Stimulated activated CD4-positive, alpha-beta T cell treated with anti-CD3 and anti-CD28 coated beads, Interleukin-12 subunit alpha, Interleukin-12 subunit beta, amount 100 ng/mL, for 24 hours (primary cell): Measurements from ENCODE around the gene GAD2.

Source experiments
- DNase-seq, 2 experiments: peaks; one replicate each; pipeline ENCODE4 v3.0.0-alpha.2; 2020; ENCODE audit warnings: low read depth in 2 of 2

GAD2 gene

GRCh38 chr10:26222563-26222962 is 6.0 kb downstream of the GAD2 start:
- no peak for DNase-seq

GRCh38 chr10:26225322-26225721 is 8.7 kb downstream of the GAD2 start:
- no peak for DNase-seq

DNA sequence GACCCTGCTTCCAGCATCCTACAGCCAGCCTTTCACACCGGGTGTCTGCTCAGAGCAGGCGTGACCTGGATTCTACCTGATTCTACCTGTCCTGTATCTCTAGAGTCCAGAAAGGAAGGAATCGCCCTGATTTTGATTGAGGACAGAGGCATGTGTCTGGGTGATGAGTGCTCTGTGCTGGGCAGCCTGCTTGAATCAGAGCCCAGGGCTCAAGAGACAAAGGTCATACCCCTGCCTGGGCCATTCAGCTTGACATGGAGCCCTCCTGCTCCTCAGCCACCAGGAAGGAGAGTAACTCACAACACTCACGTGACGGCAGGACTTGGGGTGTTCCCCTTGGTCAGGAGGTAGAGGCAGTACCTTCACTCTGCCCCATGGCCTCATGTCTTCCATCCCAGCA is 11.2 kb downstream of the GAD2 start:
- no peak for DNase-seq

GRCh38 chr10:26232174-26232573 is 15.6 kb downstream of the GAD2 start:
- no peak for DNase-seq

- no peak for DNase-seq
Measured at GRCh38 chr10:26235761-26236160, 19.2 kb downstream of the GAD2 start.

DNA sequence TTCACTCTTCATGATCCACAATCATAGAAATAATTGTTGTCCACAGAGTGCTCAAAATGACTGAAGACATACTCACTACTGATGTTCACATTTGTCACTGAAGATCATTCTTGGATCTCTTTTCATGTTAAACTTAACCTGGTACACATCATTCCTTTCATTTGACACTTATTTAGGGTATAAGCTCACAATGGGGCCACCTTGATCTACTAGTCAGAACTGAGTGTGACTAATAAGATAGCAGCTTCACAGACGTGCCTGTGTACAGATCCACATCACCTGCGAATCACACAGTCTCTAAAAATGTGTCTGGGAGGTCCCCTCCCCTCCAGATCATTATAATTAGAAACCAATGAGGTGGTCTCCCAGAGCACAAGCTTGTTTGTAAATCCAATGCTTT is 21.8 kb downstream of the GAD2 start:
- DNase-seq = no peak

DNA sequence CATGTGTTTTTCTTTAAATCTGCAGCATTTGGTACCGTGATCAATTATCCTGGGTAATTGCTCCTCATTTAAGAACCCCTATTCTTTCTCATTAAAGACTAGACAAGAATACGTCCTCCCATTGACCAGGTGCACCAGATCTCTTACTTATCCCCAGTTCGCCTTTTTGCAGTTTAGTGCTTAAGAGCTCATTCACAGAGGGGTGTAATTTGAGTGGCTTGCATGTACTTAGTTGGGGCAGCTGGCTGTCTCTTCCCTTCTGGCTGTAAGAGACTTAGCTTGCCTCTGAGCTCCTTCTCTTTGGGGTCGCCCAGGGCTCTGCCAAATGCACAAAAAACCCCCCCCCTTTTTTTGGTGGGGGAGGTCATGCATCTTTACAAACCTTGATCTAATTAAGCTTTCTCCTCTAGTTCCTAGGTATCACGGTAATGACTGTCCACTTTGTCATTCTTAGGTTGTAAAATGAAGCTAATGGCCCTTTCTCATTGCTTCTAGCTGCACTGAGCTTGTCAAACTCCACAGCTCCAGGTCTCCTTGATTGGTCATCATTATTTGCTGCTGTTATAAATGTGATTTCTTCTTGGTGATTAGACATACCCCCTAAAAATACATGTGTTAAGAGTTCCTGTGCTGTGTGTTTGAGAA is 26.3 kb downstream of the GAD2 start:
- DNase-seq = no peak

DNA sequence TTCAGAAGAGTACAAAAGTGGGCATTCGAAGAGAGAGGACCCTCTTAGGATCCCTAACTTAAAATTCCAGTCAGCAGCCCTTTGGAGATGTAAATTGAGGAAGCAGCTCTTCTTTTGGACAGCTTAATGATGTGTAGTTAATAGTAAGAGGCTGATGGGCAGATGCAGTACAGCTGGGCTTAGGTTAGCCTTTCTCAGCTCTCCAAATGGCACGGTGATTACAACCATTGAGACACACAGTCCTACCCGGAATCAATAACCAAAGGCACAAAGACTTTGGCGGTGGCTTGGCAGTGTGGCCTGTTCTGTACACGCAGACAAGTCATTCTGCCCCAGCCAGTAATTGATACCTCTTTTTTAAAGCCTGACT is 26.8 kb downstream of the GAD2 start:
- no peak for DNase-seq

GRCh38 chr10:26249681-26250080 is 33.1 kb downstream of the GAD2 start:
- DNase-seq = no peak

DNA sequence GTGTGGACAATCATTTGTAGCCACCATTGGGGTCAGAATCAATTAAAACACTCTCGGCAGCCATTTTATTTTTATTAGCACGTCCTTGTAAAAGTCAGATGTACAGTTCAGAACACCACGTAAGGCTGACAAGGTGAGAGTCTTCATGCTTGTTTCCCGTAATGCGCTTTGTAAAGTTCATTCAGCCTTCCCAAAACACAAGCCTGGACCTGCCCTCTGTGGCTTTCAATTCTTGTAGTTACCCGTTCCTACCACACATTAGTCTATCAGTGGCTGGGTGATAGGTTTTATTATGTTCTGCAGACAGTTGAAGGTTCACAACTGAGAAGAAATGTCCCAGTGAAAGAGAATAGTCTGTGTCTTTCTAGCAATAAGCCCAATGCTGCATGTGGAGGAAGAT is 35.4 kb downstream of the GAD2 start:
- DNase-seq = no peak

GRCh38 chr10:26254616-26255015 is 38.0 kb downstream of the GAD2 start:
- no peak for DNase-seq

DNA sequence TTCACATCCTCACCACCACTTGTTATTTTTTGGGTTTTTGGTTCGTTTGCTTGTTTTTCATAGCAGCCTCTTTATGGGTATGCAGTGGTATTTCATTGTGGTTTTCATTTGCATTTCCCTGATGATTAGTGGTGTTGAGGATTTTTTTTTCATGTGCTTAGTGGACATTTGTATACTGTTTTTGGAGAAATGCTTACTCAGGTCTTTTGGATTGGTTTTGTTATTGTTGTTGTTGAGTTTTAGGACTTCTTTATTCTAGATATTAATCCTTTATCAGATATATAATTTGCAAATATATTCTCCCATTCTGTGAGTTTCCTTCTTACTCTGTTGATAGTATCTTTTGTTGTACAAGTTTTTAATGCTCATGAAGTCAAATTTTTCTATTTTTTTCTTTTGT is 42.8 kb downstream of the GAD2 start:
- DNase-seq = no peak

DNA sequence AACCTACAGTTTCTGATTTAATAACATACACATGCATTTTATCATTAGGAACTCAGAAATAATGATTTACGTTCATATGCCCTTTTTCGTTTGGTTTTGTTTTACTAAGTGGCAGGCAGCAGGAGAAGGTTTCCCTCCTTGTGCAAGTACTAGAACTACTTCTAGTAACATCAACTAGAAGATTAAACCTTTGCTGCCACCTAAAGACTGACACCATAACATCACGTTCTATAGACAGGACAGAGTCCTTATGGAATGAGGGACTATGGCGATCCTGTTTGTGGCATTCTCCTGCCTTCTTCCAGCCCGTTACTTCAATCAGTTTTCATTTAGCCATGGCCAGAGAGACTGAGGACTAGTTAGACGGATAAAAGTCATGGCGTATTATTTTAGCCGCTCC is 53.2 kb downstream of the GAD2 start:
- no peak for DNase-seq

DNA sequence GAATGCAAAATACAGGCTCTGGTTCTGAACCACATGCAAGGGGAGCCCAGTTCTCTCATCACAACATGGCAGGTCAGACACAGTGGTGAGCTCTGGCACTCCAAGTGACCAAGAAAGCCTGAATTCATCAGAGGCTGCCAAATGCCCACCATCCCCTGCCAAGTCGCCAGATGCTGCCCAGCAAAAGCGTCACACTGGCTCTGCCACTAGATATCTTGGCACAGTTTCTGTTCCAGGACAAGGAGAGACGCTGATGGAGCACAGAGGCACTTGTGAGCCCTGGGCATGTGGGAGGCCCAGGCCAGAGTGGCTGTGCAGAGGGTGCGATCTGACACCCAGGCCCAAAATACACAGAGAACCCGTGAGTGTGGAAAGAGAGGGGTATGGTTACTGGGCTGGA is 57.8 kb downstream of the GAD2 start:
- DNase-seq = no peak

- no peak for DNase-seq
Measured at GRCh38 chr10:26278295-26278694, 61.7 kb downstream of the GAD2 start.

- no peak for DNase-seq
Measured at GRCh38 chr10:26290236-26290635, 73.7 kb downstream of the GAD2 start.

- no peak for DNase-seq
Measured at GRCh38 chr10:26291721-26292480, 75.3 kb downstream of the GAD2 start.

- DNase-seq = no peak
Measured at GRCh38 chr10:26296360-26296759, 79.8 kb downstream of the GAD2 start.

DNA sequence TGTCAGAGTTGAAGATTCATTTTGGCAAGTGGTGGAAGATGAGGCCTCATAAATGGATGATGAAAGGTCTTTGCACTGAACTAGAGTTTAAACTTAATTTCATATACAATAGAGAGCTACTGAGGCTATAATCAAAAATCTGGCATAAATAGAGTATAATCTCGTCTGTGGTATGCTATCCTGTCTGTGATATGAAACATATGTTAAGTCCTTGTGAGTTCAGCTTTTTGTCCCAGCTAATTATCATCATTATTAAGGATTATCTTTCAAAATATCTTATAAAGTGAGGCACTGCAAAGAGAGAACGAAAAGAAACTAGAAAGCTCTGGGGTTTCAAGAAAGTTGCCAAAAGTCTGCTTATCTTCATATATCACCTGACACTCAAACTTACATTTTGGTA is 83.4 kb downstream of the GAD2 start:
- DNase-seq = no peak

DNA sequence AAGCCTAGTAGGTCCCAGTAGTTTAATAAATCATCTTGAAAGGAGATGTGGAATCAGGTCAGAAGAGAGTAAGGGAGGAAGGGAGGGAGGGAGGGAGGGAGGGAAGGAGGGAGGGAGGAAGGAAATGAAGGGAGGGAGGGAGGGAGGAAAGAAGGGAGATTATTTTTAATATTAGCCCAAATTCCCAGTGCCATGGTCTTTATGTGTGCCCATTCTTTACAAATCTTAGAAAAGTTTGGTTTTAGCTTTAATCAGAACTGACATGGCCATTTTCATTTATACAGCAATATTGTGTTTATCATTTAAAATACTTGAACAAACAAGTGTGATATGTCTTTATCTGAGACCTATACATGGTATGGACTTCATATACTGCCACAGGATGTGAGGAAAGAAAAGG is 86.8 kb downstream of the GAD2 start:
- DNase-seq = no peak

DNA sequence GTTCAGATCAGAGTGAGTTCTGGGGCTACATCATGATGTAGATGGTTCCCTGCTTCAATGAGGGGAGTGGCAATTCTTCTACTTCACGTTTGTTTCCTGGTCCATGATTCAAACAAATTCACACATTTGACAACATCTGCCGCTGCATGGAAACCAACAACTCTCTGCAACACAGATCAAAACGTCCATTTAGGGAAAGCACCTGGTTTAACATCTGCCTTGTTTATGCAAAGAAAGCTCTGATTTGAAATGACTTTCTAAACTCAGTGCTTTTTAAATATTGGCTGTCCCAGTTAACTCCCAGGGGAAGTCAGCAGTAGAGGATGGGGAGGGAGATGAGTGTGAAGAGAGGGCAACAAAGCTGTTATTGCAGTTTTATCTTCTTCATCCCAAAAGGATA is 93.8 kb downstream of the GAD2 start:
- no peak for DNase-seq

- DNase-seq = no peak
Measured at GRCh38 chr10:26311383-26311940, 94.9 kb downstream of the GAD2 start.

GRCh38 chr10:26314265-26315013 is 97.9 kb downstream of the GAD2 start:
- no peak for DNase-seq
